IMR-90 (cell line): Measurements from ENCODE around the gene SRSF7.

ENCODE experiments used
- CEBPB ChIP-seq: IDR thresholded peaks from 2 replicates; pipeline ENCODE4 v1.6.1; 2012; ENCODE audit warnings: low read depth, low read length, improper control_type of control experiment
- CTCF ChIP-seq: conservative IDR thresholded peaks from 2 replicates; pipeline ENCODE4 v1.5.1; 2012; ENCODE audit warnings: mild to moderate bottlenecking, low read depth, low read length, improper control_type of control experiment
- FOS ChIP-seq: fragments of 150-350 bp; IDR thresholded peaks from 2 replicates; pipeline ENCODE4 v1.6.1; 2016; ENCODE audit warnings: low read depth, low read length
- MAZ ChIP-seq: IDR thresholded peaks from 2 replicates; pipeline ENCODE4 v1.6.1; 2012; ENCODE audit warnings: low read depth, mild to moderate bottlenecking, low read length, improper control_type of control experiment, moderate library complexity, borderline replicate concordance
- POLR2A ChIP-seq: IDR thresholded peaks from 2 replicates; pipeline ENCODE4 v1.6.1; 2012; ENCODE audit warnings: mild to moderate bottlenecking, low read depth, low read length
- RAD21 ChIP-seq: IDR thresholded peaks from 2 replicates; pipeline ENCODE4 v1.6.1; 2012; ENCODE audit warnings: low read length, improper control_type of control experiment
- RCOR1 ChIP-seq: IDR thresholded peaks from 2 replicates; pipeline ENCODE4 v1.6.1; 2012; ENCODE audit warnings: mild to moderate bottlenecking, low read length, improper control_type of control experiment; ENCODE audit not compliant: insufficient replicate concordance
- RFX5 ChIP-seq: IDR thresholded peaks from 2 replicates; pipeline ENCODE4 v1.8.0; 2012; ENCODE audit warnings: low read depth, mild to moderate bottlenecking, low read length, moderate library complexity
- SMC3 ChIP-seq: fragments of 150-350 bp; IDR thresholded peaks from 2 replicates; pipeline ENCODE4 v1.6.1; 2016; ENCODE audit warnings: low read depth, mild to moderate bottlenecking, antibody characterized with exemption, low read length, moderate library complexity

- TF ChIP-seq CEBPB (no peak), CTCF (no peak), FOS (no peak), MAZ (no peak), POLR2A (no peak), RFX5 (no peak), RCOR1 (no peak), SMC3 (no peak), RAD21 (no peak)
Measured at GRCh38 chr2:38727661-38728060, 23.5 kb downstream of the SRSF7 start.
